GM18508 (cell line): ENCODE data around the gene RUNX1.
A peak's percentile ranks its signal among the peaks of the same experiment; 100 is the strongest.

Experiments
- ATAC-seq: cut with Tn5 transposase; IDR thresholded peaks from one replicate; pipeline ENCODE4 v1.9.1; 2021; ENCODE audit warnings: moderate number of reproducible peaks; ENCODE audit not compliant: insufficient read depth, unreplicated experiment

Gene RUNX1

DNA sequence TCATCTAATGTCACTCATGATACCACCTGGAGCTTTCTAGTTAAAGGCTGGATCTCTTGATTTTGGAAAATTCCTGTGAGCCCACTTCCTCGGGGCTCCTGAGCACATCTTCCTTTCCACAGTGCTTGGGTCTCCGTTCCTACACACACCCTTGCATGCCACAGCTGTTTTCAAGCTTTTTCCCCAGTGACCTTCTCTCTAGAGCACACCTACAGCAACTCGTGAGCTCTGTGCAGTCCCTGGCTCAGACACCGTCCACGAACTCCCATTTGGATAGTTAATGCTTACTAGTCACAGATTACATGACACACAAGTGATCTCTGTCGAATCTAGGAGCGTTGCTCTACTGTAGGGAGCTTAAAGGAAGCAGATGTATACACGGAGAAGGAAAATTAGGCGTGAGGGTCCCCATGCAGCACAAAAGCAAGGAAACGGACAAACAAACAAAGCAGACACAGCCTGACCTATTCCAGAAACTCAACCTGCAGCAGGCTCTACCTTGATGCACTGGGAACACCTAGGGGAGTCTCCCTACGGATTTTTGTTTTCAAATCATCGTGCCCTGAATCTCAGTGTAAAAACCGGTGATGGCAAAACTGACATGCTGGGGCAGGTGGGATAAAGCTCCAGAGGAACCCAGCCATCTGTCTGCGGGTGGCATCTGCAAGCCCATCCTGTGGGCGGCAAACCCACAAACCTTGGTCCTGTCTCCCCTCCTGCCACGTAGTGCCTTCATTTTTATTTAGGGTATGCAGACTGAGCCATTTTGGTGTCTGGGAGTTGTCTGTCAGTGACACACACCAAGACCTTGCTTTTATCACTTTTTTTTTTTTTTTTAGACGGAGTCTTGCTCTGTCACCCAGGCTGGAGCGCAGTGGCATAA is 177.8 kb downstream of the RUNX1 start:
- no peak for ATAC-seq

DNA sequence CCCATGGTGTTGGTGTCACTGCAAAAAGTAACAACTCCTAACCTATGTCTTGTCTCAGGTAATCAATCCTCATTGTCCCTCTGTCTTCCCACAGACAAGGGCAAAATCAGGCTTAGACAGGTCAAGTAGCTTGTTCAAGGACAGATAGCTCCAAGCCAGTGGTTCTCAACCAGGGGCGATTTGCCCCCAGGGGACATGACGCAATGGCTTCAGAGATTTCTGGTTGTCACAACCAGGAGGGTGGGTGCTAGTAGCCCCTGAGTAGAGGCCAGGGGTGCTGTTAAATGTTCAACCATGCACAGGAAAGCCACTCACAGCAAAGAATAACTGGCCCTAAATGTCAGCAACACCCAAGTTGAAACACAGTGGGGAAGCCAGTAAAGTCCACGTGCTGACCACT is 178.9 kb downstream of the RUNX1 start:
- ATAC-seq, result no peak

DNA sequence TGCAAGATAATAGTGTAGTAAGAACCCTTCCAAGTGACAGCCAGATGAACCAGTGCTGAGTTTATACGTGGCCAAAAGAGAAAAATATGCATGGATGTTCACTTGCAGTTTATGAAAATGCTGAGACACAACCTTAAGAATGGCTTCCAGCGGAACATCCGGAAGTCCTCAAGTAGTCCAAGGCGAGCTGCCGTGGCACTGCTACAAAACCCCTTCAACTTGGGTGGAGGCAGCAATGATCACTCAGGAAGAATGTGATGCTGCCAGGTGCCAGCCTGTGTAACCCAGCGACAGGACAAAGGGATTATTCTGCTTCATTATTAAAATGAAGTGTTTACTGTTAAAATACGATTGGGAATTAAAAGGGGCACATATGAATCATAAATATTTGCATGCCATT is 179.6 kb downstream of the RUNX1 start:
- ATAC-seq, result no peak

DNA sequence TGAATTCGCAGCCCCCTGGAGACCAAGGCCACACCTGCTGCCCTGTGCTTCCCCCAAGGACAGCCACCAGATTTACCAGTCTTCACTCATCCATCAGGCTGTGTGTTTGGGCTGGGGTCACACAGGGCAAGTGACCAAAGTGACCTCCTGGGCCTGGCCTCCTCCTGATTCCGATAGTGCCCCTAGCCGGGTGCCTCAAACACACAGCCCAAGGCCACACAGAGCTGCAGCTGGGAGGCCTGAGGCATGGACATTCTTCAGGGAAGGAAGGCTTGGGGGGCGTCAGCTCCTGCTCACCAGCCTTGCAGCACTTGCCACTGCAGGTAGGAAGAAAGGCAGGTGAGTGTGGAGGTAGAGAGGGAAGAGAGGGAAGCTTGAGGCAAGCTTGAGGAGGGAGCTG is 181.3 kb downstream of the RUNX1 start:
- ATAC-seq, result no peak

DNA sequence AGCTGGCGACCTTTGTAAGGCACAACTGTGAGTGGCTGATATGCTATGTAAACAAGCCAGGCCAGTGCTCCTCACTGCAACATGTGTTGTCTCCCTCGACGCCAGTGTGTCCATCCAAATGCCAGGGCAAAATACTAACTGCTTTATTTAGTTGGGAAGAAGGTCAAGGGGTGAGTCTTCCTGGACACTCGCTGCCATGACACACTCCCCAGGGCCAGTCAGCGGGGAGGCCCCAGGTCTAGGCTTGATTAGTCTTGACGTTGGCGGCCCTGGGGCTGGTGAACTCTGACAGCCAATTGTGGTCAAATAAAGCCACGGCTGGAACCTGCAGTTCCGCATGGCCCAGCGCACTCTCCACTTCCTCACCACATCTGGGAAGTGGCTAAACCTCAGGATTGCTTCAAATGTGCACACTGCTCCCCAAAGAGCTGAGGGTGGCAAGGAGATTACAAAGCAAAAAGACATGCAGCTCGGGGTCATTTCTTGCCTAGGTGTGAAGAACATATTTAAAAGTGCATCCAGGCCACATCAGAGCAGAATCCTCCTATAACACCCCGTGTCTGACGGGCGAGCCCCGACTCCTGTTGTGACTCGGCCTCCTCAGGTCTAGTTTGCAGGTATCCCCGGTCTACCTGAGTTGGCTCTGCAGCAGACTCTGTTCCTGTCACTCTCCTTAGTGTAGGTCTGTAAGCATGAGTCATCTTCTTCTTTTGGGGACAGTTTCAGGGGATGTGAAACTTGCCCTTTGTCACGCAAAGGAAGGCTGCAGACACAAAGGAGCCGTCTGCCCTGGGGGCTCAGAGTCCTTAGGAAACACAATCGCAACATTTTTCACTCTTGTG is 183.5 kb downstream of the RUNX1 start:
- peak; percentile 92 for ATAC-seq

DNA sequence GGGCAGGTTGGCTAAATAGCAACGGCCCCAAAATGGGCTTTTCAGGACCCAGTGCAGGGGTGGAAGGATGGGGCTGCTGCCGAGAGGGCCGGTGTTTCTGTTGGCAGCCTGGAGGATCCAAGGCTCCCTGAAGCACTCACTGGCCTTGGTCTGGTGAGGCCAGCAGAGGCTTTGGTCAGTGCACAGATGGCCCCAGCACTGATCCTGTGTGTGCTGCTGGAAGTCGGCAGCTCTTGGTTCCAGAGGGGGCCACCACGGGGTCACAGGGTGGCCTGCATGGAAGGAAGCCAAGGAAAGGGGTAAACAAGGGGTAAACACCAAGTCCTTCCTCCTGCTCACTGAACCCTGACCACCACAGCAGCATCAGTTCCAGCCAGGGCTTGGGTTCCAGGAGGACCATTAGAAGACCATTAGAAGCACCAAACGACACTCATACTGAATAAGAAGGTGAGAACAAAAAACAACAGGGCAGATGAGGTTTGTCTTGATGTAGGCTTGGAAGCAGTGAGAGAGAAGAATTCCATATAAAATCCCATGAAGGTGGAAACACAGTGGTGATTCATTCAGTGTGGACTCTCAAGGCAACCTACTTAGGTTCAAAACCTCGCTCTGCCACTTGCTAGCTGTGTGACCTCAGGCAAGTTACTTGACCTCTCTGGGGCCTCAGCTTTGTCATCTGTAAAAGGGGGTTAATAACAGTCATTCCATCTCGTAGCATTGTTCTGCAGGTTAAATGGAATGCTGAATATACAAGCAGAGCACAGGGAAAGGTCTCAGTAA is 184.5 kb downstream of the RUNX1 start:
- ATAC-seq, result no peak

DNA sequence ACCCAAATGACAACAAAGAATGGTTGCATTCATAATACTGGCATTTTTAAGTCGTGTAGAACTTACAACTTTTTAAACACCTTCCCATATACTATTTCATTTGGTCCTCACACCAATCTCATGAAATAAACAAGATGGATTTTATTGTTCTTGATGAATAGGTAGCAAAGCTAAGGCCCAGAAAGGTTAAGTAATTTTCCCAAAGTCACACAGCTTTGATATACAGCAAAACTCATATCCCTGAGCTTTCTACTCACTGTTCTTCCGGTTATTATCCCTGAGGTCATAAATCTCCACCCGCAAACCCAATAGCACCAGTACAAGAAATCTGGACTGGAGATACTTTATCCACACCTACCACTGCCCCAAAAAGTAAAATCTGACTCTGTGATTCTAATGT is 186.2 kb downstream of the RUNX1 start:
- no peak for ATAC-seq

DNA sequence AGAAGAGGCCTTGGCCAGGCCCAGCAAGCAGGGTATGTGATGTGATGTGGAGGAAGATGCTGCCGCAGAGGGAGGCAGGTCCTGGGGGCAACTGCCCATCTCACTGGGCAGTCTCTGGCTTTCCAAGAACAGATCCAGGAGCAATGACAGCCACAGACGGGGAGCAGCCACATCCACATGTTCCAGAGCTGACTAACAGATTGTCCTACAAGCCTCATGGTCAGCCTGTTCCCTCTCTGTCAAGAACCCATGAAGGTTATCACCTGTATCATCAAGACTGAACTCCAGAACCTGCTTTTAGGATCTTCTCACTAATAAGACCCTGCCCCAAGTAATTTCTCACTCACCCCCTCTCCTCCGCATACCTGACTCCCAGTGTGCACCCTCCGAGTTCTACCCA is 187.8 kb downstream of the RUNX1 start:
- no peak for ATAC-seq

DNA sequence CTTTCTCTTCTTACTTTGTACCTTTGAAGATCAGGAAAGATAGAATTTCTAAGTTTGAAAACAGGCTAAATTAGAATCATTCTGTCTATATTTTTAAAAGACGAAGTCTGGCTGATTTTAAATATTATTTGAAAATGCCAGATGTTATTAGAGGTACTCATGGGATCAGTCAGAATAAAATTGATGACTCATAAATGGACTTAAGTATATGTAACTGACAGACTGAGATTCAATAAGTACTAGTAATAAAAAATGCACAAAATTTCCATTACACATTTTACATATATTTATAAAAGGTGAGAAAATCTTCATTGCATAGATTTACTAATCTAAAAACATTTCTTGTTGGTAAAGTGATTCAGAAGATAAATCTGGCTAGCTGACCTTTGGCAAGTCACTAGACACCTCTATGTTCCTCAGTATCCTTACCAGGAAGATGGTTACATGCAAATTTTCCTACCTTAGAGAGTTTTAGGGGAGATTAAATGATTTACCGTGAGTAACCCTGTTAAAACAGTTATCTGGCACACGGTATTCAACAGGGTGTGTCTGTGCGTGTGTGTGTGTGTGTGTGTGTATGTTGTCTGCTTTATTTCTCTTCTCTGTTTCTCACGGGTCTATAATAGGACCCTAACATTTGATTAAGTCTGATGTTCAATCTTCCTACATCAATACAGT is 189.0 kb downstream of the RUNX1 start:
- no peak for ATAC-seq

DNA sequence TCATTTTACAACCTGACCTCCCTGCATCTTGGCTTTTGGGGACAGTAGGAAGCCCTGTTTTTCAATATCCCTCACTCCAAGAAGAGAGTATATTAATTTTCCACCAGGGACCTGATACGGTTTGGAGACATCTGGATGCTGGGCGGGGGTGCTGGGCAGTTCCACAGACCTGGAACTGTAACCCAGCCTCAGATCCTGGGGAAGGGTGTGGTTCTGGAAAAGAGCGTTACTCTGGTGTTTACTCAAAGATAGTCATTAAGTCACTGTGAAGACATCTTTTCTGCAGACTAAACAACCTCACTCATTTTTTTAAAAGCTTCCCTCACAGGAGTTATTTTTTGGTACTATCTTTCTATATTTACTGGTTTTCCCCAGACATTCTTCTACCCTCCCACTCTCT is 190.5 kb downstream of the RUNX1 start:
- ATAC-seq, result no peak

DNA sequence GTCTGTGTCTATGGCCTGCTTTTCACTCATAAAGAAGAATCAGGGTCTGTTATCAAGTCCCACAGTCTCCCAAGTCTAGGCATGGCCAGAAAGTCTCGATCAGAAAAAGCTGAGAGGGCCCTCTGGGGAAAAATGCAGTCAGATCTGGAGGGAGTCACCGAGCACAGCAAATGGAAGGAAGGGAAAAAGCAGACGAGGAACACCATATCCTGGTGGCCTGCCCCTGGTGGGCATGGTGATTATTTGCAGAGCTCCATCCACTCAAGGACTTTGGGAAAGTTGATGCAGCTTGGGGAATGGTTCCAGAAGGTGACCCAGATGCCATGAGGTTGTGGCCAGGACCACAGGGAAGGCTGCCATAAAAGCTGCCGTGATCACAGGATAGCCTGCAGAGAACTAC is 191.2 kb downstream of the RUNX1 start:
- ATAC-seq, result no peak

DNA sequence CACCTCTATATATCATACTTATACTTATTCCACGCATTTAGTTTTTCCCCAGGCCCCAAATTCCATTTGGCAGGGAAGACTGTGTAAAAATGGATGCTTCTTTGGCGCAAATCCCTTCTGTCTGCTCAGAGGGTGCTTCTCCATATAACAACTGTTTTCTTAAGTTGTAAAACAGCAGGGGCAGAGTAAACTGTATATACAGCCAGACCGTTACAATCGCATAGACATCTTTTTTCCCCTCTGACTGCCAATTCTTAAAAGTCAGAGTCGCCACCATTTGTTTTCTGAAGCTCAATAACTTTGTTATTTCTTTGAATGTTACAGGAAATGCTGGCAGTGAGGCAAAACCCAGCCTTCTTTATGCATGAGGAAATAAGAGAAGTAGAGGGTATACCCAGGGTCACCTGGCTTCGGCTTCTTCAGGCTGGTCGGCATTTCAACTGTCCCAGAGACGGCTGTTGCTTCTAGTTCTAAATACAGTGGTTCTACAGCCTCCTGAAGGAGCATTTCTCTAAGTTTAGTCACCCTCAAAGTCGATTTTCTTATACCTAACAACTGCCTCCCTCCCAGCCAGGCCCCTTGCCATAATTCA is 191.9 kb downstream of the RUNX1 start:
- ATAC-seq, result no peak

DNA sequence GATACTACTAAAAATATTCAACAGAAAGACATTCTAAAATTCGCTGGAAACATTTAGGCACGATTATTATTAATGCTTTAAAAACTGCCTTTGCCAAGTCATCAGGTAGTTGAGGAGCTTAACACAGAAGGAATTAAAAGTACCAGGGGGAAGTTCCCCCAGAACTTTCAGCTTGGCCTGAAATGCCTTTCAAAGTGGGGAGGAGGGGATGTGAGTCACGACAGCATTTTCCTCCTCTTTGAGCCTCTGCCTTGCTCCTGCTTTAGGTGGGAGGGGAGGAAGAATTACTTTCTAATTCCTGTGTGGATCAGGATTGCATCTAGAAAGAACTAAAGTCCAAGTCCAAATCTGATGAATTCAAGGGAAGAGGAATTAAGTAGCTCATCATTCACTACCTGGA is 196.7 kb downstream of the RUNX1 start:
- ATAC-seq, result no peak

DNA sequence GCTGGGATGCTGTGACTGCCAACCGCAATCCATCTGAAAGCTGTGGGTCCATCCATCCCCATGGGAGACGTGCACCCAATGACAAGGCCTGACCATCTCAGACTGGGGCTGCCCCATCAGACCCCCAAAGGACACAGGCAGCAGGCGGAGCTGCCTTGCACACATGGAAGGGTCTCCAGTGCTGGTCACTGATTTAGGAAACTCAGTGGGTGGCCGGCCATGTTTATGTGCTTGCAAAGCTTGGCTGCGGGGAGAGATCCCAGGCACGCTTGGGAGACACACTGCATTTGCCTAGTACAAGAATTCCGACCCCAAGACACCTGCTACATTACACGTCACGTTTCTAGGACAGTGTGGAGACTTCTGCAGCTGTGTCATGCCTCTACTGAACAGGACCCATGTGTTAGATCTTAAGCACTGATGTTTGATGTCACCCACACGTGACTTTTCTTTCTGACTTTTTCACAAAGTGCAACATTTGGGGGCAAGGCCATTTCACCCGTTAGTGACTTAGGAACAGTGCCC is 198.9 kb downstream of the RUNX1 start:
- no peak for ATAC-seq

DNA sequence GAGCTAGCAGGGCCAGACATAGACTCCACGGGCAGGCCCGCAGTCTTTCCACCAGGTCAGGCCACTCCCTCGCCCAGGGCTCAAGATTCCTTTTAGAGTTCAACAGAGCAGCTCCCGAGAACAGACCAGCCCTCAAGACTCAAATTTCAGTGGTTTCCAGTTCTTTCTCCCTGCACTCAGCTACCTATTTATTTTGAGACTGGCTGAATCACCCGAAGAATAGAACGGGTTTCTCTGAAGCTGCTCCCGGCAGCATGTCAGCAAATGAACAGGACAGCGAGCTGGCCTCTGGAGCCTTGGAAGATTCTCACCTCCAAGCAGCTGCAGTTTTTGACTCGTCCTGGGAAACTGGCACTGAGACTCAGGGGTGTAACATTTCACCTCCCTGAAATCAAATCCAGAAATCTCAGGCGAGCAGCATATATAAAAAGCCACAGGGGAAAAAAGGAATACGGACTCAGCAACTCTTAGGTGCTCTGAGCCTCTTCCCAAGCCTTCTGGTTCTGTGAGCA is 202.4 kb downstream of the RUNX1 start:
- ATAC-seq, result no peak

DNA sequence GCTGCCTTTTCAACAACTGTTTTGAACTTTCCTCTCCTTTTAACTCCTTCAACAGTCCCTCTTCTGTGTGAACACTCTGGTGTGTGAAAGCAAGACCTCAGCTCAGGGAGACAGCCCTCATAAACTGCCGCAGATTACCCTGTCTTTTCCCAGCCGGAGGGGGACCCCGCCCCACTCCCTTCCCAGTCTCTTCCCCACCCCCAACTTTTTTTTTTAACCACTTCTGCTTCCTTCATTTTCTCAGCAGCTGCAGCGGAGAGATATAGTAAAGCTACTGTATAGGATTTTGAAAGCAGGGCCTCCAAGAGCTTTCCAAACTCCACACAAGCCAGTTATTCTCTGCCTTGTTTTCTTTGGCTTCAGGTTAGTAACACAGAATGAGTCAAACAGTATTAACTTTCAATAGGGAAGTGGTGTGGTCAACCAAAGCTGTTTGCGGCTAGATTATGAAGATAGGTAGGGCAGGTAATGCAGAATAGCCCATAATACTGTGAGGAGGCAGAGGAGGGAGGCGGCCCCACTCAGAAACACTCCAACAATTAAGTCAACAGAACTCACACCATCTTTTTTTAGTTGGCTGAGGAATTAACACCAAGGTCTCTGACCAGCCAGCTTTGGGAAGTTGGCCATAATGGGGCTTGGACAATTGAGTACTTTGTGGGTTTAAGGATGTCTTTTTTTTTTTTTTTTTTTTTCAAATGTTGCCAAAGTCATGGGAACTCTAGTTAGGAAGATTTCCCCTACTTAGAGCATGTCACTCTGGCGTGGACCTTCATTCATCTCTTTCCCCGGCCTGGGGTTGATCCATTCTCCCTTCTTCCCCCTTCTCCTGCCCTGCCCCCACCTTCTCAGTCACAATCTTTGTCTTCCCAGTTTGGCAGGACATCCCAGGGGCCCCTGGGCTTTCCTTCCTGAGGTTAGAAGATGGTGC is 203.3 kb downstream of the RUNX1 start:
- peak; percentile 91 for ATAC-seq

DNA sequence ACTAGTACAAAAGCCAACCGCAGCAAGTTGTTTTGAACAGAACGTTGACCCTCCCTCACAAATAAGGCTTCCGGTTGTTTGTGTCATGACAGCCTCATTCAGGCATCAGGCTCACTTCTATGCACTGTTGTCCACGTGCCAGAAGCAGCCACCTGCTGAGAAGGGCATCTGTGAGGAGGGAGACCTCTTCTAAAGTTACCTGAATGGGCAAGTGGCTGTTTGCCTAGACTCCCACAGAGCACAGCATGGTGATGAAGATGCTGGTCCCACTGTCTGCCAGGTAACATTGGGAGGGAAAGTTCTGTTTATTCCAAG is 204.2 kb downstream of the RUNX1 start:
- ATAC-seq, result no peak
